OCI-LY1 (cell line): ENCODE measurements around the gene URAD.

Source experiments
- H2AFZ ChIP-seq: fragments of 200-600 bp; sonication (generic), shearing (Covaris generic); 2 replicates; pipeline ENCODE4 v1.6.0; 2014; ENCODE audit warnings: antibody characterized with exemption, mild to moderate bottlenecking, low read length
- H3F3A ChIP-seq: fragments of 200-600 bp; sonication (generic), shearing (Covaris generic); 2 replicates; pipeline ENCODE4 v1.6.0; 2014; ENCODE audit warnings: mild to moderate bottlenecking, antibody characterized with exemption, low read length, moderate library complexity; ENCODE audit not compliant: insufficient read depth
- H3K27ac ChIP-seq: fragments of 200-600 bp; sonication (generic); 2 replicates; pipeline ENCODE4 v1.5.1; 2014; ENCODE audit warnings: low read length, mixed run types, mild to moderate bottlenecking, low read depth; ENCODE audit not compliant: poor library complexity, severe bottlenecking
- H3K27me3 ChIP-seq: fragments of 200-600 bp; sonication (generic); 2 replicates; pipeline ENCODE4 v1.6.0; 2014; ENCODE audit warnings: antibody characterized with exemption, mild to moderate bottlenecking, low read length, moderate library complexity; ENCODE audit not compliant: insufficient read depth
- H3K36me3 ChIP-seq: fragments of 200-600 bp; sonication (generic); 2 replicates; pipeline ENCODE4 v1.6.1; 2014; ENCODE audit warnings: mild to moderate bottlenecking, antibody characterized with exemption, low read length, moderate library complexity, mixed read lengths; ENCODE audit not compliant: insufficient read depth
- H3K4me1 ChIP-seq: fragments of 200-600 bp; sonication (generic); 2 replicates; pipeline ENCODE4 v1.5.1; 2014; ENCODE audit warnings: mild to moderate bottlenecking, low read length, moderate library complexity; ENCODE audit not compliant: insufficient read depth, severe bottlenecking
- H3K4me2 ChIP-seq: fragments of 200-600 bp; sonication (generic), shearing (Covaris generic); 2 replicates; pipeline ENCODE4 v1.6.1; 2014; ENCODE audit warnings: low read length
- H3K4me3 ChIP-seq: fragments of 200-600 bp; sonication (generic); 2 replicates; pipeline ENCODE4 v1.5.1; 2014; ENCODE audit warnings: low read length, low read depth, mild to moderate bottlenecking, mixed read lengths; ENCODE audit not compliant: poor library complexity, severe bottlenecking
- H3K79me2 ChIP-seq: fragments of 200-600 bp; shearing (Covaris generic); 2 replicates; pipeline ENCODE4 v1.6.1; 2016; ENCODE audit warnings: mixed run types, low read length, mixed read lengths; ENCODE audit not compliant: insufficient read depth
- H3K9ac ChIP-seq: fragments of 200-600 bp; sonication (generic), shearing (Covaris generic); 2 replicates; pipeline ENCODE4 v1.6.1; 2014; ENCODE audit warnings: mild to moderate bottlenecking, low read length, mixed read lengths
- H3K9me2 ChIP-seq: fragments of 200-600 bp; sonication (generic), shearing (Covaris generic); 2 replicates; pipeline ENCODE4 v1.6.1; 2014; ENCODE audit warnings: low read depth, mild to moderate bottlenecking, low read length, mixed read lengths
- H3K9me3 ChIP-seq: fragments of 200-600 bp; shearing (Covaris generic); 2 replicates; pipeline ENCODE4 v1.6.1; 2014; ENCODE audit warnings: low read length, mixed read lengths
- H4K20me1 ChIP-seq: fragments of 200-600 bp; sonication (generic), shearing (Covaris generic); 2 replicates; pipeline ENCODE4 v1.6.0; 2016; ENCODE audit warnings: mild to moderate bottlenecking, low read length; ENCODE audit not compliant: insufficient read depth
- EZH2 ChIP-seq: fragments of 200-600 bp; sonication (generic), shearing (Covaris generic); IDR thresholded peaks from 2 replicates; pipeline ENCODE4 v1.8.0; 2017; ENCODE audit warnings: borderline replicate concordance, mixed run types, mild to moderate bottlenecking, antibody characterized with exemption, low read length, moderate library complexity, mixed read lengths
- TF ChIP-seq, protein P1 (sequence below): fragments of 200-600 bp; sonication (generic), shearing (Covaris generic); IDR thresholded peaks from 2 replicates; pipeline ENCODE4 v1.5.1; 2017; ENCODE audit warnings: mild to moderate bottlenecking, antibody characterized with exemption, low read length, moderate library complexity, mixed read lengths

The URAD gene

DNA sequence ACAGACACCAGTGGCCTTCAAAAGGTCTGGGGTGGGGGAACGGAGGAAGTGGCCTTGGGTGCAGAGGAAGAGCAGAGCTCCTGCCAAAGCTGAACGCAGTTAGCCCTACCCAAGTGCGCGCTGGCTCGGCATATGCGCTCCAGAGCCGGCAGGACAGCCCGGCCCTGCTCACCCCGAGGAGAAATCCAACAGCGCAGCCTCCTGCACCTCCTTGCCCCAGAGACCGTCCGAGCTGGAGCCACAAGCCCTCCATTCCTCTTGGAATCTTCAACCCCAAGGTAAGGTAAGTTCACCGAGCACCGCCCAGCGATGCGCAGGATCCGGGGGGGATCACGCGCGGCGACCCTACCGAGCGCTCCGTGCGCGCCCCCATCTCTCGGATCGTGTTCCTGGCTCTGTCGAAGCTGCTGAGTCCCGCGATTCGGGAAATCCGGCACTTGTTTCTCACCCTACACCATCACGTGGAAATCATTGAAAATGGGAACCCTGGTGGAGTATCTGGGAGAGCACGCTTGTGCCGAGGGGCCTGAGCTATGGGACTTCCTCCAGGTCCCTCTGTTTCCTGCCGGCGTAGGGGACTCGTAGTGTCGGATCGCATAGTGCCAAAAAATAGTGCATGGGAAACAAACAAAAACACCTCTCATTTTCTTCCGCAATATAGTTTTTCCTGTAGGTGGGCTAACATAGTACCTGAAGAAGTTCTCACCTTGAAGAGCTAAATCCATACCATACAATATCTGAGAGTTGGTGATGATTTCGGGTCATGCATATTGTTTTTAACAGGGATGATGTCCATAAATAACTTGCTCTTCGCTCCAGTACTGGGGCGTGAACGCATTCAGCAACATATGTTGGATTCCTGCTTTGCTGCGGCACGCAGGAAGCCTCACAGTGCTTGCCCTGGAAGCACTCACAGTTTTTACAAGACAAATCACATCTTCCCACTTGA lies 59.4 kb downstream of the URAD start:
- Histone ChIP-seq H3K27me3 (0 out of 2 replicates have a peak, but pooled peaks cover 2% of the 10 kb centered on the region), H2AFZ (no peak overlapping the region), H3K79me2 (no peaks in the 10 kb centered on the region), H4K20me1 (no peaks in the 10 kb centered on the region), H3F3A (no peaks in the 10 kb centered on the region), H3K9me3 (no peaks in the 10 kb centered on the region), H3K4me2 (no peak overlapping the region), H3K27ac (no peak overlapping the region), H3K9me2 (no peaks in the 10 kb centered on the region), H3K4me3 (no peak overlapping the region), H3K36me3 (no peaks in the 10 kb centered on the region), H3K4me1 (no peaks in the 10 kb centered on the region), H3K9ac (no peak overlapping the region)
- TF ChIP-seq, protein P1, sequence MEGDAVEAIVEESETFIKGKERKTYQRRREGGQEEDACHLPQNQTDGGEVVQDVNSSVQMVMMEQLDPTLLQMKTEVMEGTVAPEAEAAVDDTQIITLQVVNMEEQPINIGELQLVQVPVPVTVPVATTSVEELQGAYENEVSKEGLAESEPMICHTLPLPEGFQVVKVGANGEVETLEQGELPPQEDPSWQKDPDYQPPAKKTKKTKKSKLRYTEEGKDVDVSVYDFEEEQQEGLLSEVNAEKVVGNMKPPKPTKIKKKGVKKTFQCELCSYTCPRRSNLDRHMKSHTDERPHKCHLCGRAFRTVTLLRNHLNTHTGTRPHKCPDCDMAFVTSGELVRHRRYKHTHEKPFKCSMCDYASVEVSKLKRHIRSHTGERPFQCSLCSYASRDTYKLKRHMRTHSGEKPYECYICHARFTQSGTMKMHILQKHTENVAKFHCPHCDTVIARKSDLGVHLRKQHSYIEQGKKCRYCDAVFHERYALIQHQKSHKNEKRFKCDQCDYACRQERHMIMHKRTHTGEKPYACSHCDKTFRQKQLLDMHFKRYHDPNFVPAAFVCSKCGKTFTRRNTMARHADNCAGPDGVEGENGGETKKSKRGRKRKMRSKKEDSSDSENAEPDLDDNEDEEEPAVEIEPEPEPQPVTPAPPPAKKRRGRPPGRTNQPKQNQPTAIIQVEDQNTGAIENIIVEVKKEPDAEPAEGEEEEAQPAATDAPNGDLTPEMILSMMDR, result no peak
- no peak for TF ChIP-seq EZH2

DNA sequence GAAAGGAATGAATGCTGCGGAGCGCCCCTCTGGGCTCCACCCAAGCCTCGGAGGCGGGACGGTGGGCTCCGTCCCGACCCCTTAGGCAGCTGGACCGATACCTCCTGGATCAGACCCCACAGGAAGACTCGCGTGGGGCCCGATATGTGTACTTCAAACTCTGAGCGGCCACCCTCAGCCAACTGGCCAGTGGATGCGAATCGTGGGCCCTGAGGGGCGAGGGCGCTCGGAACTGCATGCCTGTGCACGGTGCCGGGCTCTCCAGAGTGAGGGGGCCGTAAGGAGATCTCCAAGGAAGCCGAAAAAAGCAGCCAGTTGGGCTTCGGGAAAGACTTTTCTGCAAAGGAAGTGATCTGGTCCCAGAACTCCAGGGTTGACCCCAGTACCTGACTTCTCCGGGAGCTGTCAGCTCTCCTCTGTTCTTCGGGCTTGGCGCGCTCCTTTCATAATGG lies 60.1 kb downstream of the URAD start:
- Histone ChIP-seq H3K4me3 (no peak overlapping the region), H3K9me3 (no peaks in the 10 kb centered on the region), H3K4me1 (no peaks in the 10 kb centered on the region), H3K9ac (no peak overlapping the region), H3K4me2 (no peak overlapping the region), H2AFZ (no peak overlapping the region), H3K36me3 (no peaks in the 10 kb centered on the region), H3K9me2 (no peaks in the 10 kb centered on the region), H4K20me1 (no peaks in the 10 kb centered on the region), H3K79me2 (no peaks in the 10 kb centered on the region), H3K27ac (no peak overlapping the region), H3K27me3 (0 out of 2 replicates have a peak, but pooled peaks cover 2% of the 10 kb centered on the region), H3F3A (no peaks in the 10 kb centered on the region)
- no peak for TF ChIP-seq EZH2
- TF ChIP-seq, protein P1, result no peak
